GM21515 (cell line): ENCODE measurements around the gene TNIP3.
"Not testable (repeated sequence)": the region's sequence is repeated elsewhere in the genome, so short reads cannot be mapped to it uniquely, and the experiment has no call there.

Experiments used
- ATAC-seq: cut with Tn5 transposase; IDR thresholded peaks from one replicate; pipeline ENCODE4 v1.9.1; 2021; ENCODE audit not compliant: unreplicated experiment

The TNIP3 gene, protein sequence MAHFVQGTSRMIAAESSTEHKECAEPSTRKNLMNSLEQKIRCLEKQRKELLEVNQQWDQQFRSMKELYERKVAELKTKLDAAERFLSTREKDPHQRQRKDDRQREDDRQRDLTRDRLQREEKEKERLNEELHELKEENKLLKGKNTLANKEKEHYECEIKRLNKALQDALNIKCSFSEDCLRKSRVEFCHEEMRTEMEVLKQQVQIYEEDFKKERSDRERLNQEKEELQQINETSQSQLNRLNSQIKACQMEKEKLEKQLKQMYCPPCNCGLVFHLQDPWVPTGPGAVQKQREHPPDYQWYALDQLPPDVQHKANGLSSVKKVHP

DNA sequence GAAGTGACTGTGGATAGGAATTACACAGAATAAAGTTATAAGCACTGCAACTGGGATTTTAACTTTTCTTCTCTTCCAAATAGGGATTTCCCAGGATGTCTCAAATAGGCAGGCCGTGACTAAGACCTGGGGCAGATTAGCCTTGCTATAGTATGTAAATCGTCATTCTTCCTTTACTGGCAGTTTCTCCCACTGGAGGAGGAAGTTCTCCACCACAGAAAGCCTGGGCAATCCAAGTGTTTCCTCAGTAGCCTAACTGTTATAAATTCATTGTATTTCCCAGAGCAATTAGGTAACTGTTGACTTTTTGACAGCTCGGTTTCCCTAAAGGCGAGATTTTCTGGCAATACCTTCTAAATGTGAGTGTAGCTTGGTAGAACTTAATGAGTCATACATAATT is at the start of gene TNIP3:
Gene TNIP3, minus strand, starts transcription at position 31 of the 400 bp plus-strand sequence. CDS start 196 bp downstream, outside the sequence.
- no peak for ATAC-seq

DNA sequence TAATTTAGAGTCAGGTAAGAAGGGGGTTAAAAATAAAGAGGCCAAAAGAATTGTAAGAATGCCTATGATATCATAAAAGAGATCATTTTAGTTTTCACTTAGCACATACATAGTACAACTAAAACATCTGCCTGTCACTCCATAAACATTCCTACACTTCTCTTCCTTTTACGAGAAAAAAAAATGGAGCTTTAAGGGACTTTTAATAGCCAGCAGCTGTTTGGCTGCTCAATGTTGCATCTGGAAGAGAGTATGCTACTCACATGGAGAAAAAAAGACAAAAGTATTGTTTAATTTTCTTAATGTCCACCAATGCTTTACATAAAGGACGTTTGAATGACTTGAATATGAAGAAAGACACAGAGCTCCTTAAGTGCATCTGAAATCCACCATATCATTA is 48.7 kb upstream of the TNIP3 start:
- ATAC-seq, result no peak

DNA sequence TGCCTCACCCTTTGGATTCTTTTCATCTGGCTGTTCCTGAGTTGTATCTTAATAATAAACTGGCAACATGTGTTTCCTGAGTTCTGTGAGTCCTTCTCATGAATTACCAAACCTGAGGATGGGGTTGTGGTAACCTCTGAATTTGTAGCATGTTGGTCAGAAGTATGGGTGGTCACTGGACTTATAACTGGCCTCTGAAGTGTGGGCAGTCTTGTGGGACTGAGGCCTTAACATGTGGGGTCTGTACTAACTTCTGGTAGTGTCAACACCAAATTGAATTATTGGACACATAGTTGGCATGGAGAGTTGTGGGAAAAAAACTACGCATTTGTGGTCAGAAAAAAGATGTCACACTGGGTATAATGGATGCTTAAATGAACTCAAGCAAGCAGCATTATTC is 45.0 kb upstream of the TNIP3 start:
- ATAC-seq, result no peak

DNA sequence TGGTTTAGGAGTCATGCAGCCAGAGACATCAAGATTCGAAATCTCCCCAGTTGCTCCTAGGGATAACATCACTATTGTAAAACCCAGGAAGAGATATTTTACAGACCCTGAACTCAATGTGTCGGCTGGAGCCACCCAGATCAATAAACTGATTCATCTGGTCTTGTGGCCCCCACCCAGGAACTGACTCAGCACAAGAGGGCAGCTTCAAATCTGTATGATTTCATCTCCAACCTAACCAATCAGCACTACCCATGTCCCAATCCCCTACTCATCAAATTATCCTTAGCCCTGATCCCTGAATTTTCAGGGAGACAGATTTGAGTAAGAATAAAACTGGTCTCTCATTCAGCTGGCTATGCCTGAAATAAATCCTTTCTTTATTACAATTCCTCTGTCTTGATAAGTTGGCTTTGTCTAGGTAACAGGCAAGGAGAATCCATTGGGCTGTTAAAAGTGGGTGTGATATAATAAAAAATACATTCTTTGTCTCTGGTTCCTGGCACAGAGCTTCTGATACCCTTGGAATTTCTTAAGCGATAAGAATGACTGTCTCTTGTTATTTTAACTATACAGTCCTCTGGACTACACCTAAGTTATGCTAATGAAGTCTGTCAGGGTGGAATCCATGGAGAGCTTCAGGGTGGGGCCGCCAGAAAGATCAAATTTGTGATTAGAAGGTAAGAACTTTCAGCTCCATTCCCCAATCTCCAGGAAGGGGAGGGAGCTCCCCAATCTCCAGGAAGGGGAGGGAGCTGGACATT is 44.3 kb upstream of the TNIP3 start:
- ATAC-seq, result no peak

DNA sequence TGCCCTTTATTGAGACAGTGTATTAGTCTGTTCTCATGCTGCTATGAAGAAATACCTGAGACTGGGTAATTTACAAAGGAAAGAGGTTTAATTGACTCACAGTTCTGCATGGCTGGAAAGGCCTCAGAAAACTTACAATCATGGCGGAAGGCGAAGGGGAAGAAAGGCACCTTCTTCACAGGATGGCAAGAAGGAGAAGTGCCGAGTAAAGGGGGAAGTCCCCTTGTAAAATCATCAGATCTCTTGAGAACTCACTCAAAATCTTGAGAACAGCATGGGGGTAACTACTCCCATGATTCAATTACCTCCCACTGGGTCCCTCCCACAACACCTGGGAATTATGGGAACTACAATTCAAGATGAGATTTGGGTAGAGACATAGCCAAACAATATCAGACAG is 41.7 kb upstream of the TNIP3 start:
- ATAC-seq, result not testable (repeated sequence)

DNA sequence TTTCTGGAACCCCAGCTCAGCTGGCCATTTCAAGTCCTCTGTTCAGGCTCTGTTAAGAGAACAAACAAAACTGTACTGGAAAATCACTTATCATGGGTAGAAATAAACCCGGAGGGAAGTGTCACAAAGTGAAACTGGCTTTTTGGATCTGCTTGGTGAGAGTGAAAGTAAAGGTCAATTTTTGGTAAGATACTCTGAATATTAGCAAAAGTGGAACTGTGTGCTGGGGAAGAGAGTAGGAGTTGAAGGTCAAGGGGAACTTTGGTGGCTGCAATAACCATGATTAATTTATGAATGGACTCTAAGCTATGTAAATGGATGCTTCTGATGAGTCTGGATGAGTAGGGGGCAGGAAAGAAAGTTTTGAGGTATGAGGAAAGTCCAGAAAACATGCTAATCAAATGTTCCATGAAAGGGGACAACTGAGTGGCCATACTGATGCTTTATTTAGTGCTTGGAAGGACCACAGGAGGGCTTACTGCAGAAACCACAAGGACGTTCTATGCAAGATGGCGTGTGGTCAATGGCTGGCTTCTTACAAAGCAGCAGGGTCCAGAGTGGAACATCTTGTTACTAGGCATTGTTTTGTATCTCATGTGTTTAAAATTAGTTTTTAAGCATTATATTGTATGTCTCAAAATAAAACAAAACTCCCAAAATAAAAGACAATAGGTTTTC is 36.8 kb upstream of the TNIP3 start:
- peak; percentile 78 for ATAC-seq

DNA sequence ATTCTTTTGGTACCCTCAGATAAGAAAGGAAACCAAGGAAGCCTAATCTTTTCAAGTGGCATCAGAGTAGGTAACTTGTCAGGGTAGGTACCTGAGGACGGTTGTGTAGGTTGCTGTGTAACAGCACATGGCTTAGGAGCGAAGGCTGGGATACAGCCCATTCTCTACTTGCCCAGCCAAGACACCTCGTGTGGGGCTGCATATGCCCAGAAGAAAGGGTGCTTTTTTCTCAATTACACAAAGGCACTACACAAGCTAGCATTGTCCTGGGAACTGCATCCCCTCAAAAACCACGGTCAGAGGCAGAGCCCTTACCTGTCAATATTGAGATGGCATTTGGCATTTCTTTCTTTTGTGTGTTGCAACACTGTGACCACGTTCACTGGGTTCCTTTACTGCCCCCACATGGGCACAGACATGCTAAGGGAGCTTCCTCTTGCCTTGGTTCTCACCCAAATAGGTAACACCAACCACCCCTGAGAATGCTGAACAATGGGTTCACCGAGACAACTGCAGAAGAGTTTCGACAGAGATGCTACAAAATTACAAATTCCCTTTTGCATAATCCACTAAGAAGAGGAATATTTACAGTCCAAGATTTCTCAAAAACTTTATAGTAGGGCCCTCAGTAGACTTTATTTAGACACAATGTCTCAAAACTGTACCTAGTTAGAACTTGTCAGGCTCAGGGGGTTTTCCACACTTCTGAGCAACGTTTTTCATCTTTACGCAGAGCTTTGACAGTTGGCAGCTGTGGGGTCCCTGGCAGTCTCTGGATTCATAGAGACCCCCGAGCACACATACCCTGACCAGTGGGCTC is 35.8 kb upstream of the TNIP3 start:
- ATAC-seq, result peak; percentile 68

DNA sequence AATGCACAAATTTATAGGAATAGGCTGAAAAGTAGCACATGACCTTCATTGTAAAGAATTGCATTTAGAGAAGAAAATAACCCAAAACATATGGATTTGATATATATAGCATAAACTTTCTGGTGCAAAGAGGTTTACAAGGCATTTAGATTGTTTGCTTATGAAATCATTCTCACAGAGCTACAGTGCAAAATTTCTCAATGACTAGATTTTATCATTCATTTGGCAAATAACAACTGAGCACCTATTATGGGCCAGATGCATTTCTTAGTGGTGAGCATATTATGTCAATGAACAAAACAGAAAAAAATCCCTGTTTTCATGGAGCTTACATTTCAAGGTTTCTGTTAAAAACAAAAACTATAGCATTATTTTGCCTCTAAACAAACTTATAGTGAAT is 34.1 kb upstream of the TNIP3 start:
- no peak for ATAC-seq

DNA sequence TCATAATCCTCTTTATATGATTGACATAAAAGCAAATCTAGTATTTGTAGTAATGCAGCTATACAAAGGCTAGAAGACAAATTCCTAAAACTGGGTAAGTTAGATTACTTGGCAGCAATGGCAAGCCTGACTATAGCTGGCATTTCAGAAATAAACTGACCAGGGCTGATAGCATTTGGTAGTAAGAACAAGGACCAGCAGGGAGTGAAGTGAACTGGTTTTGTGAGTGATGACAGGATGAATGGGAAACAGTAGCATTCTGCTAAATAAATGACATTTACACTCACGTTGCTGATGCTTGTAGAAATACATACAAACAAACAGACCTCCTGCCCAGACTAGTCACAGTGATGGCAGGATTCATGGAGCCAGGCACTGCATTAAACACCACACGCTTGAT is 31.5 kb upstream of the TNIP3 start:
- ATAC-seq, result no peak

DNA sequence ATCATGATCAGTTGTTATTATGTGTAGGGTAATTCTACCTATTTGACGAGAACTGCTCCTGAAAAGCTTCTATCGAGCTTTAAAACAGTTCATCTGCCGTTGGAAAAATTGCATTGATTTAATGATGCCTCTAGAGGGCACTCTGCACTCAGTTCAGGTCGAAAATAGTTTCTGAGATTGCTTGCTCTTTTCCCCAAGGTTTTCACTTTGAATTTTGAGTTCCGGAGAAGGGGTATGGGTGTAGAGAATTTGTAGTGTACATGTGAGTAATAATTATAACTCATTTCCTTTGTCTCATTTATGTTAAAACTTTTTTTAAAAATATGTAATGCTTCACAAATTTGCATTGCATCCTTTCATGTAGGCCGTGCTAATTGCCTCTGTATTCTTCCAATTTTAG is 28.4 kb upstream of the TNIP3 start:
- ATAC-seq, result no peak

DNA sequence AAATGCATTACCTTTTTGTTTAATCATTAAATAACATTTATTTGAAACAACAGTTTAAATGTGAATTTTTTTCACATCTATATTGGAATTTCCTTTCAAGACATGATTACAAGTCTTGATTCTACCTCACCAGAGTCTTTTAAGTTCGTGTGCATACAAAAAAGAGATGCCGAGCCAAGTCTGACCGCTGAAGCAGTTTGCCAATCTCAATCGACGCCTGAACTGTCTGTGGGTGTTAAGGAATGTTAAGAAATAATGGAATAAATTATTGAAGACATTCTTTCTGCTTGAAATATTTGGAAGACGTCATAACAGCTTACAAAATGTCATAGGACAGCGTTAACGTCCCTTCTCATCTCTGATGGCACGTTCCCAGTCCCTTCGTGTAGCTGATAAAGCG is 27.9 kb upstream of the TNIP3 start:
- no peak for ATAC-seq

DNA sequence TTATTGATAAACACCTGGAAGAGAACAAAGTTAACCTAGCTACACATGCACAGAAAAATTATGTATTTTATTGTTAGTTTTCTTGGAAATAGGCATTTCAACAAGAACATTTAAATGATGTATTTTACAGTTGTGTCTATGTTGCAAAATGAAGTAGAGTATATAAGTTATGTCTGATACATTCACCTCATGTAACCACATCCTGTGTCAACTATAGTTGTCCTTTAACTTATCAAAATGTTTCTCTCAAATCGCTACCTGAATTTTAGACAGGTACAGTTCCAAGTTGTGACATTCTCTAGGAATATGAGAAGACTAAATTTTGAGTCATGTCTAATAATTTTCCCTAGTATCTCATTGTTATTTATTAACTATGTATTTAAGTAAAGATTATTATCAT is 27.2 kb upstream of the TNIP3 start:
- ATAC-seq, result no peak

DNA sequence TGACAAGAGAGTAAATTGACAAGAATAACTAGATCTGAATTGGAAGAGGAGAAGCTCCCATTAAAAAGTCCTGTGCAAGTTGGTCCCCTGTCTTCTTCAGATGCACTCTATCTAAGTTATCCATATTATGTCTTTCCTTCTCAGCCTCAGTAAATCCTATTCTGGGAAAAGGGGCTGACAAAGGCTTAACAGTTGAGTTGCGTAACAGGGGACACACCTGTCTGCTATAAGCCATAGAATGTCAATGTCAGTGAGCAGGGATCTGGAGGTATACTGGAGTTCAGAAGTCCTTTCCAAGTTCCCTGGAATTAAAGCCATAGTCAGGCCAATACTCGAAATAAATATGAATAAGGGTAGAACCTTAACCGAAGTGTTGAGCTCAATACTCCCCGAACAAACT is 26.3 kb upstream of the TNIP3 start:
- no peak for ATAC-seq

DNA sequence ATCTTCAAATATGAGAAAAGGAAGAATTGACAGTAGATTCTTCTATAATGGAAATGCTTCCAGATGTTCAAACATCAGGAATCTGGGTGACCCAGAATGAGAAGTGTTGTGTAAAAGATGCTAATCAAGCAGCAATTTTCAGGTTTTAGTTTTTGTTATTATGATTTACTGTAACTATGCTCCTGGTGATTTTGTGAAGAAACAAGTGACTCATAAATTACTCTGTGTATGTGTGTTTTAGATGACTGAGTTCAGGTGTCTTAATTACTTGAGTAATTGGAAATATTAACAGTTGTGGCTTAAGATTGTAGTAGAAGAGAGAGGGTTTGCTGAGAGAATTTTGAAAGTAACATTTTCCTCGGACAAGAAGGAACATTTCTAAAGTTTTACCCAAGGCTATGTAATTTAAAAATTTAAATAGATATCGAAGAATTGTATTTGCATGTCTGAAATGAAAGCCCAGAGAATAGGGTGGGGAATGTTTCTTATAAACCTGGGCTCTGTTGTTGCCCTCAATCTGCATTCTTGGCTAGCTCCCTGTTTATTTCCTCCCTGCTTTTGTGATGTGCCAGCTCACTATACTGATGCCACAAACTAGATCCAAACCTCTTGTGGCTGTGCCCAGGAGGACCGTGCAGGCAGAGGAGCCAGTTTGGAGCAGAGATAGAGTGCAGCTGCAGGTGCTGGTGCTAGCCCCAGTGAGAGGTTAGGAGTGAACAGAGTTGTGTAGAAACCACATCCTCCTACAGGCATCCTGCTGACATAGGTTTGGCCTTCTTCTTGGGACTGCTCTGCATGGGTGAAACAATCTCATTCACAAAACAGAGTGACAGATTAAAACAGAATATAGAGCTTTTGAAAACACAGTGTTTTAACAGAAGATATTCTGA is 25.4 kb upstream of the TNIP3 start:
- ATAC-seq, result peak; percentile 96

DNA sequence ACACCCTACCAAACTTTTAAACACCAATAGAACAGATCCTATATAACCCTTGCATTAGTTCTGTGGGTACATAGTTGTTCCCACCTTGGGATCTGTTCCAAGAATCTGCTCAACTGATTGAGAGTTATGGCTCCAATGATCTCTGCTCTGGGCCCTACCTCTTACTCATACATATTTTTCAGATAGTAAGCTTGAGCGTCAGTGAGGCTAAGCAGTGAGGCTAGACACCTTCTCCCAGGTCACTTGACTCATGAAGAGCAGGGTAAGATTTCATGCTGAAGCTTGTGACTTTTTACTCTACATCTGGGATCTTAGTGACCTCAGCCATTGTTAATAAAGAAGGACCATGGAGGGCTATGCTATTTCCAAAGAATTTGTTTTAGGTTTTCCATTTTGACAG is 23.1 kb upstream of the TNIP3 start:
- ATAC-seq, result no peak

DNA sequence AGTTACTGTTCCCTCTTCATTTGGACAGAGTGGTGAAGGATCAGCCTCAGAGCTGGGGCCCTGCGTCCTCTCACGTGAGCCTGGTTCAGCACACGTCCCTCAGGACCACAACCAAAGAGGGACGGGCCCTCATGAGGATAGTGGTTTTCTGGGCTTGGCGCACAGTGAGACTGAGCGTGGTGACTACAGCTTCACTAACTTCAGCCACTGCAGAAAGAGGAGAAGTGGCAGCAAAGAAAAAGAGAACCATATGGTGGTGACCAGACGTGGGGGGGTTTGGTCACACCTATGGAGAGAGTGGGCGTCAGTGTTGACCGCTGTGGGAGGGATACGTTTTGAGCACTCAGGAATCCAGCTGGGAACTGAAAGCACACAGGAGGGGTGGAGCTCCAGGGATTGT is 21.8 kb upstream of the TNIP3 start:
- no peak for ATAC-seq

DNA sequence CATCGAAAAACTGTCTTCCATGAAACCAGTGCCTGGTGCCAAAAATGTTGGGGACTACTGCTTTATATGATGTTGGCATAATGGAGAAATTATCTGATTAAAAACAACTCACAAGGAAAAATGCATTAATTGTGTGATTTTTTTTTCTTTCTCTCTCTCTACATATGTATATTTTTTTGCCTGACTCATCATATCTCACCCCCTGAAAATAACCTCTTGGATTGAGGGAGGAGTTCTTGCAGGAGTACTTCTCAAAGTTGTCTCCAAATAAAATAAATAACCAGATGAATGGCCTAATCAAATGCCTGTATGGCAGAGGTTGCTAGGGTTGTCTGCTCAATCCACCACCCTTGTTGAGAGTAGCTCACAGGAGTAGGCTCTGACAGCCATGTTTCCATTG is 19.9 kb upstream of the TNIP3 start:
- ATAC-seq, result no peak

DNA sequence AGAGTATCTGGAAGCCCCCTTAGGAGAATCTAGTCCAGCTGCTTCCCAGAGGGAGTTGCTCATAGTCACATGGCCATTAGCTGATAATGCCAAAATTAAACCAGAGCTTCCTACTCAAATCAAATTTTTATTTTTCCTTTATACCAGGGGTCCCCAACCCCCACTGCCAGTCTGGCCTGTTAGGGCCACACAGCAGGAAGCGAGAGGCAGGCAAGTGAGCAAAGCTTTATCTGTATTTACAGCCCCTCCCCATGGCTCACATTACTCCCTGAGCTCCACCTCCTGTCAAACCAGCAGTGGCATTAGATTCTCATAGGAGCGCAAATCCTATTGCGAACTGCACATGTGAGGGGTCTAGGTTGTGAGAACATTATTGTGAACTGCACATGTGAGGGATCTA is 19.2 kb upstream of the TNIP3 start:
- no peak for ATAC-seq

DNA sequence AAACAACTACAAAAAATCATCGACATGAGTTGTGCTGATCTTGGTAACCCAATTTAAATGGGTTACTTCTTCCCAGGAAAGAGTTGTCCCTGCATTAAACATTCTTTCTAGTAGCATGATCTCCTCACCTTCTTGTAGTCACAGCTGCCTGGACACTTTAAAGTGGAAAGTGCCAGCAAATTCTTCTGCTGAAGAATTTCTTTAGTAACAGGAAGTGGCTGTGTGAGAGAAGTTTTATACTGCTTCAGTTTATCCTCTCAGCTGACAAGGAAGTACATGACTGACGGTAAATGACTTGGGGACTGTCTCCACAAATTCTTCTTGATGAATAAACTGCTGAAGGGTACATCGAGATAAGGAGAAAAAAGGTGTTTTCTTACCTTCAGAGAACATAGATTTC is 18.2 kb upstream of the TNIP3 start:
- ATAC-seq, result no peak

DNA sequence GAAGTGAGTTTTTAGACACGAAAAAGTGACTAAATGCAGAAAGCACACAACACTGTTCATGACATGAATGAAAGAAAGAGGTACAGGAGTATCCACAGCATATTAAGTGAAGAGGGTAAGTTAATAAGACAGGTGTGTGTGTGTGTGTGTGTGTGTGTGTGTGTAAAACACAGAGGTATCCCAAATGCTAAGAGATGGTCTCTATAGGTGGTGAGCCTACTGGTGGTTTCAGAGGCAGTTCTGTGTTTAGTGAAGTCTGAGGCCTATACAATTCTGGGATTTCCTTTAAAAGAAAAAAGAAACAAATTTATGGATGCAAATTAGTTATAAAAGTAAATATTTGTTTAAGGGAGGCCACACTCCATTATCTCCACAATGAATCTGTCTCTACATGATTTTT is 17.4 kb upstream of the TNIP3 start:
- ATAC-seq, result no peak
